ENCODE results near the gene CHSY3. TPM values are rescaled to one million over a fixed set of nuclear protein-coding genes. Genes with fewer than 3 reads are reported as not detected.

The CHSY3 gene
- total RNA-seq, 2 experiments from 2014 or later = not detected

DNA sequence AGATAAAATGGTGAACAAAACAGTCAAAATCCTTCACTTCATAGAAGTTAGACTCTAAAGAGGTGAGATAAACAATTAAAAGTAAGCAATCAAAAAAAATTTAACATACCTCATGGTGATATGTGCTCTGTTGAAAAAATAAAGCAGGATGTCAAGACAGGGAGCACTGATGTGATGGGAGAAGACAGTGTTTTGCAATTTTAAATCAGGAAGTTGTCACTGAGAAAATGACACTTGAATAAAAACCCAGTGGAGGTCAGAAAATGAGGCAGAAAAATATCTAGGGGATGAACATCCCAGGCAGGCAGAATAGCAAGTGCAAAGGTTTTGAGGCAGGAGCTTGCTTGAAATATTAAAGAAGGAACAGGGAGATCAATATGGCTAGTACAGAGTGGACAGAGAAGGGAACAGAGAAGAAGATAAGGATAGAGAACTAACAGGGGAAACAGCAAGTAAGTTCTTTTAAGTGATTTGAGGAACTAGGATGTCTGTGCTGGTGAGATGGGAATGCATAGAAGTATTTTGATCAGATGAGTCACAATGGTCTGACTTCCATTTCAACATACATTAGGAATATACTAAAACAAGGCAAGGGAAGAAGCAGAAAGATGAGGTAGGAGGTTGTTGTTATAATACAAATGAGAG lies 130.4 kb downstream of the CHSY3 start:
- intact Hi-C loops (cut with DNase I, micrococcal nuclease) = no loop called here
- no peak overlapping the region for H3K4me3 Mint-ChIP-seq
- Histone ChIP-seq H3K9me3 (ENCODE audit: control insufficient read depth in 1 of 2, insufficient read depth in 1 of 2, low read length in 2 of 2) (no peaks in the 10 kb centered on the region), H3K27me3 (ENCODE audit: control insufficient read depth in 1 of 2, insufficient read depth in 2 of 2, low read length in 2 of 2) (no peaks in the 10 kb centered on the region), H3K4me1 (ENCODE audit: insufficient read depth, low read length) (no peaks in the 10 kb centered on the region), H3K36me3 (ENCODE audit: insufficient read depth, low read length) (no peaks in the 10 kb centered on the region), H3K27ac (ENCODE audit: low read depth in 1 of 2, low read length in 2 of 2) (no peak overlapping the region), H3K4me3 (ENCODE audit: low read length) (no peak overlapping the region)
- H3K9me3 Mint-ChIP-seq = no peaks in the 10 kb centered on the region
- no peaks in the 10 kb centered on the region for H3K36me3 Mint-ChIP-seq (ENCODE audit: low read depth)
- TF ChIP-seq, protein P1, sequence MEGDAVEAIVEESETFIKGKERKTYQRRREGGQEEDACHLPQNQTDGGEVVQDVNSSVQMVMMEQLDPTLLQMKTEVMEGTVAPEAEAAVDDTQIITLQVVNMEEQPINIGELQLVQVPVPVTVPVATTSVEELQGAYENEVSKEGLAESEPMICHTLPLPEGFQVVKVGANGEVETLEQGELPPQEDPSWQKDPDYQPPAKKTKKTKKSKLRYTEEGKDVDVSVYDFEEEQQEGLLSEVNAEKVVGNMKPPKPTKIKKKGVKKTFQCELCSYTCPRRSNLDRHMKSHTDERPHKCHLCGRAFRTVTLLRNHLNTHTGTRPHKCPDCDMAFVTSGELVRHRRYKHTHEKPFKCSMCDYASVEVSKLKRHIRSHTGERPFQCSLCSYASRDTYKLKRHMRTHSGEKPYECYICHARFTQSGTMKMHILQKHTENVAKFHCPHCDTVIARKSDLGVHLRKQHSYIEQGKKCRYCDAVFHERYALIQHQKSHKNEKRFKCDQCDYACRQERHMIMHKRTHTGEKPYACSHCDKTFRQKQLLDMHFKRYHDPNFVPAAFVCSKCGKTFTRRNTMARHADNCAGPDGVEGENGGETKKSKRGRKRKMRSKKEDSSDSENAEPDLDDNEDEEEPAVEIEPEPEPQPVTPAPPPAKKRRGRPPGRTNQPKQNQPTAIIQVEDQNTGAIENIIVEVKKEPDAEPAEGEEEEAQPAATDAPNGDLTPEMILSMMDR (IDR thresholded peaks at IDR 0.05) = no peak
- no peak overlapping the region for H3K27ac Mint-ChIP-seq
- no peaks in the 10 kb centered on the region for H3K4me1 Mint-ChIP-seq (ENCODE audit: low read depth)
- no peak for ATAC-seq (ENCODE audit: poor library complexity)
- peaks cover 4% of the 10 kb centered on the region for H3K27me3 Mint-ChIP-seq
- POLR2A ChIA-PET = no interaction called here
- DNase-seq = no peak
- CTCF ChIA-PET = no interaction called here

DNA sequence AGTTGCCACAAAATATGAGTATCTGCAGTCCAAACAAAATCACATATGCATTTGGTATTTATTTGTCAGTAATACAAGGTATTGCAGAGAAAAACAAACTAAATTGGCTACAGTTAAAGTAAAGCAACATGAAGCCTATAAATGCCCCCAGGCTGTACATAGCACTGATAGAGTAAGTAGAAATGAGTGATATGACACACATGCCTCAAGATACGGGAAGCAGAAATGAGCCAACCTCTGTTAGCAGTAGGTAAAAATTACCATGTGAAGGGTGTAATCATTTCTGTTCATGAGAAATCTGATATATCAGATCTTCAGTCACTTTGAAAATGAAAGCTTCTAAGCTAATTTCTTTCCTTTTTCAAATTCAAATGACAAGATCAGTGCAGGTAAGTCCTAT lies 131.1 kb downstream of the CHSY3 start:
- H3K4me3 Mint-ChIP-seq = no peak overlapping the region
- Histone ChIP-seq H3K9me3 (ENCODE audit: control insufficient read depth in 1 of 2, insufficient read depth in 1 of 2, low read length in 2 of 2) (no peaks in the 10 kb centered on the region), H3K27ac (ENCODE audit: low read depth in 1 of 2, low read length in 2 of 2) (no peak overlapping the region), H3K27me3 (ENCODE audit: control insufficient read depth in 1 of 2, insufficient read depth in 2 of 2, low read length in 2 of 2) (no peaks in the 10 kb centered on the region), H3K4me3 (ENCODE audit: low read length) (no peak overlapping the region), H3K4me1 (ENCODE audit: insufficient read depth, low read length) (no peaks in the 10 kb centered on the region), H3K36me3 (ENCODE audit: insufficient read depth, low read length) (no peaks in the 10 kb centered on the region)
- H3K36me3 Mint-ChIP-seq (ENCODE audit: low read depth) = no peaks in the 10 kb centered on the region
- ATAC-seq (ENCODE audit: poor library complexity) (no peak), DNase-seq (no peak)
- H3K27ac Mint-ChIP-seq = no peak overlapping the region
- no peaks in the 10 kb centered on the region for H3K9me3 Mint-ChIP-seq
- CTCF ChIA-PET = no interaction called here
- POLR2A ChIA-PET = no interaction called here
- intact Hi-C loops (cut with DNase I, micrococcal nuclease) = no loop called here
- H3K27me3 Mint-ChIP-seq = peaks cover 4% of the 10 kb centered on the region
- no peaks in the 10 kb centered on the region for H3K4me1 Mint-ChIP-seq (ENCODE audit: low read depth)
- TF ChIP-seq, protein P1 (IDR thresholded peaks at IDR 0.05) = no peak

DNA sequence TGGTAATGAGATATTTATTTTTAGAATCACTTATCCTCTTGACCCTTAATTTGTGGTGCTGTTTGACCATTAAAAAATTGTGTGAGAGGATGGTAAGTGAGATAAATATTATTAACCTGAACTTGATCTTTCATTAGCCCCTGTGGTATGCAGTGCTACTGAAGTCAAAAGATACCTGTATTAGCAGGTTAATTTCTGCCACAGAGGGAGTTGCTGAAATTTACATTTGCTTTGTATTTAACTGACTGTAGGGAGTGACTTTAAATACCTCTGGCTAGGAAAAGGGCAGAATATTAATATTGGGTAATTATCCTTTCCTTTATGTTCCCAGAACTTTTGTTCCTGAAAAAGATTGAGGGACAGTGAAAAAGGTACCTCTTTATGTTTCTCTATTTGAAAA lies 133.6 kb downstream of the CHSY3 start:
- H3K36me3 ChIP-seq (ENCODE audit: insufficient read depth, low read length) = no peaks in the 10 kb centered on the region
- Mint-ChIP-seq H3K36me3 (ENCODE audit: low read depth) (no peaks in the 10 kb centered on the region), H3K27me3 (peaks cover 4% of the 10 kb centered on the region), H3K4me3 (no peak overlapping the region), H3K9me3 (no peaks in the 10 kb centered on the region), H3K4me1 (ENCODE audit: low read depth) (no peaks in the 10 kb centered on the region), H3K27ac (no peak overlapping the region)
- intact Hi-C loops (cut with DNase I, micrococcal nuclease) = no loop called here
- ChIA-PET CTCF (no interaction called here), POLR2A (no interaction called here)
- no peaks in the 10 kb centered on the region for H3K27me3 ChIP-seq (ENCODE audit: control insufficient read depth in 1 of 2, insufficient read depth in 2 of 2, low read length in 2 of 2)
- no peak overlapping the region for H3K4me3 ChIP-seq (ENCODE audit: low read length)
- H3K9me3 ChIP-seq (ENCODE audit: control insufficient read depth in 1 of 2, insufficient read depth in 1 of 2, low read length in 2 of 2) = no peaks in the 10 kb centered on the region
- DNase-seq (no peak), ATAC-seq (ENCODE audit: poor library complexity) (no peak)
- TF ChIP-seq, protein P1 (IDR thresholded peaks at IDR 0.05) = no peak
- no peak overlapping the region for H3K27ac ChIP-seq (ENCODE audit: low read depth in 1 of 2, low read length in 2 of 2)
- no peaks in the 10 kb centered on the region for H3K4me1 ChIP-seq (ENCODE audit: insufficient read depth, low read length)
